SW480 (cell line): ENCODE measurements around the gene CYP24A1.

ENCODE experiments used
- DNase-seq: peaks from one replicate; pipeline ENCODE4 v3.0.0-alpha.2; 2016; ENCODE audit warnings: low spot score

Gene CYP24A1

DNA sequence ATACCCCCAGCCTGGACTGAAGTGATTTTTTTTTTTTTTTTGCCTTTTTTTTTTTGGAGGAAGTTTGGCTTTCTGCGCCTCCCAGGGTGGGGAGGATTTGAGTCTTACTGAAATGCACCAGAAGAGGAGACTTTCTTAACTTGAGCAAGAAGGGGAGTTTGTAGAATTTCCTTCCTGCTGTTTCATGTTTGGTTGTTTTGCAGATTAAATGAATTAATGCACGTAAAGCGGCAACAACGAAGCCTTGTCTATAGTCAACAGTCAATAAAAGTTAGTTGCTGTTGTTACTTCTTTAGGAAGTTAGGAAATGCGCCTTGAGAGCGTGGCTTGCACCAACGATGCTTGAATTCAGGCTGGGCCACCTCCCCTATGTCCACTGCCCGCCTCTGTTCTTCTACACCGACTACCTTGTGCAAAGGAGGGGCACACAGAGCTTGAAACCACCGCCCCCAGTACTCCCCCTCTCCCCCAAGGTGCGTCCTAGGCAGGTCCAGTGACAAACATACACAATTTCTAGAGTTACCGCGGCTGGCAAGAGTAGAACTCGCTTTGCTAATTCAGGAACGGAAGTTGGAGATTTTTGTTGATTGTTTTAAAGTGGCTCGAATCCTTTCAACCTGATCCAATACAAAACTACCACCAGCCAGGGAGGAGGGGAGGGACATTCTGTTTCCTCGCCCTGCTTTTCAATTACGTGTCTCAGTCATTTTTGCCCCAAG lies 830 bp upstream of the CYP24A1 start:
- no peak for DNase-seq

DNA sequence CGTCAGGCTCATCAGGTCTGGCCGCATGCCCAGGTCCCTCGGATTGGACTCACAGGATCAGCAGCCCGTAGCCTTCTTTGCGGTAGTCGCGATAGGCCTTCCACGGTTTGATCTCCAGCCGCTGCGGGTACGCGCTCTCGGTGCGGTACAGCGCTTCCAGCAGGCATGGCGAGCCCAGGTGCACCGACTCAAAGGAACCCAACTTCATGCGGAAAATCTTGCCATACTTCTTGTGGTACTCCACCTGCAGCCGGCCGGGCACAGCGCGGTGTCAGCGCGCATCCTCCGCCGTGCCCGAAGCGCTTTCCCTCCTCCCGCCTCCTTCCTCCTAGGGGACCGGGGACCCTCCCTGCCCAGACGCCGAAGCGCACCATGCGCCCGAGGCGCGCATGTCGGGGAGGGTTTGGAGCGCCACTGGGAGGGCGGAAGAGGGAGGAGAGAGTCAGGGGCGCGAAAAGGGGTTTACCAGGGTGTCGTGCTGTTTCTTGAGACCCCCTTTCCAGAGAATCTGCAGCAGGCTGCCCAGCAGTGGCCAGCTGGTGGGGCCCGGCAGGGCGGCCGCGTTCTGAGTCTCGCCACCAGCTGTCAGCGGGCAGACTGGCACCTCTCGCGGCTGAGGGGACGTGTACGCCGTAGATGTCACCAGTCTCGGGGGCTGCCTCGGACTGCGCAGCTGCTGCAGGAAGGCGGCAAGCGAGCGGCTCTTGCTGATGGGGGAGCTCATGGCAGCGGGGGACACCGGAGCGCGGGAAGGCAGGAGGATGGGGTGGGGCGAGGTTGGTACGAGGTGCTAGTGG lies 732 bp downstream of the CYP24A1 start:
- DNase-seq, result peak; percentile 63

GRCh38 chr20:54172532-54172855 lies 1.3 kb downstream of the CYP24A1 start:
- DNase-seq, result peak; percentile 76

DNA sequence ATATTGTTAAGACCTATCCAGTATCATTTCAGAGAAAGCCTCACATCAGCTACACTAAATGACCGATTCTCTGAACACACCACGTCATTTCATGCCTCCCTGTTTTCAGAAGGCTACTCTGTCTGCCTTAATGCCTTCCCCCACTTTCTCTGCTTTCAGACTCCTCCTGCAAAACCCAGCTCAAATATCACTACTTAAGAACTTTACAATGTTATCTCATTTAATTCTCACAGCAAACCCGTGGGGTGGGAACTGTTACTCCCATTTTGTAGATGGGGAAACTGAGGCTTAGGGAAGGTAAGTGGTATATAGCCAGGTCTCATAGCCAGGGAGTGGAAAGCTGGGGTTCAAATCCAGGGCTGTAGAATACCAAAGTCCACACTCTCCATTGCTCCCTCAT lies 2.8 kb downstream of the CYP24A1 start:
- no peak for DNase-seq

- no peak for DNase-seq
Observed at GRCh38 chr20:54170026-54170471, 3.7 kb downstream of the CYP24A1 start.

DNA sequence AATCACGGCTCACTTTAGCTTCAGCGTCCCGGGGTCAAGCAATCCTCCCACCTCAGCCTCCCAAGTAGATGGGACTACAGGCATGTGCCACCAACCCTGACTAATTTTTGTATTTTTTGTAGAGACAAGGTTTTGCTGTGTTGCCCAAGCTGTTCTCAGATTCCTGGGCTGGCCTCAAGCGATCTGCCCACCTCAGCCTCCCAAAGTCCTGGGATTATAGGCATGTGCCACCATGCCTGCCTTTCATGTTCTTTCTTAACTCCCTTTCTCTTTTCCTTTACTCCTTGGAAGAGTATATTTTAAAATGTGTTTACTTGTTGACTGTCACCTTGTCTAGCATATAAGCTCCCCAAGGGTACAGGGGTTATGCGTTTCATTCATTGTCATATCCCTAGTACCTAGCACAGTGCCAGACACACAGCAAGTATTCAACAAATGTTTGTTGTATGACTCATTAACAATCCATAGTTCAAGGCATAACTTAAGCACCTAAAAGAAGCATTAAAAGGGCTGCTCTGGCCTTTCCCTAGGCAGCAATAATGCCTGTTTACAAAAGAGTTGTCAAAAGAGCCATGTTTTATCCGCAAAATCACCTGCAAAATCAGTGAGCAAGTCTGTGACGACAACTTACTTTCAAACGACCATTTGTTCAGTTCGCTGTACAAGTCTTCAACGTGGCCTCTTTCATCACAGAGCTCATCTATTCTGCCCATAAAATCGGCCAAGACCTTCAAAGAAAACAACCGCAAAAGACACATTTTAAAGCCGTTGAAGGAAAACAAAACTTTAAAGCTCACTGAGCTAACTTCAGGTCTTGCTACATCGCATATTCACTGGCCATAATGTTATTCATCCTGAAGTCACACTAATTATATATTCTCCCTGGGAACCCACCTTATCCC lies 4.6 kb downstream of the CYP24A1 start:
- DNase-seq, result peak; percentile 42

DNA sequence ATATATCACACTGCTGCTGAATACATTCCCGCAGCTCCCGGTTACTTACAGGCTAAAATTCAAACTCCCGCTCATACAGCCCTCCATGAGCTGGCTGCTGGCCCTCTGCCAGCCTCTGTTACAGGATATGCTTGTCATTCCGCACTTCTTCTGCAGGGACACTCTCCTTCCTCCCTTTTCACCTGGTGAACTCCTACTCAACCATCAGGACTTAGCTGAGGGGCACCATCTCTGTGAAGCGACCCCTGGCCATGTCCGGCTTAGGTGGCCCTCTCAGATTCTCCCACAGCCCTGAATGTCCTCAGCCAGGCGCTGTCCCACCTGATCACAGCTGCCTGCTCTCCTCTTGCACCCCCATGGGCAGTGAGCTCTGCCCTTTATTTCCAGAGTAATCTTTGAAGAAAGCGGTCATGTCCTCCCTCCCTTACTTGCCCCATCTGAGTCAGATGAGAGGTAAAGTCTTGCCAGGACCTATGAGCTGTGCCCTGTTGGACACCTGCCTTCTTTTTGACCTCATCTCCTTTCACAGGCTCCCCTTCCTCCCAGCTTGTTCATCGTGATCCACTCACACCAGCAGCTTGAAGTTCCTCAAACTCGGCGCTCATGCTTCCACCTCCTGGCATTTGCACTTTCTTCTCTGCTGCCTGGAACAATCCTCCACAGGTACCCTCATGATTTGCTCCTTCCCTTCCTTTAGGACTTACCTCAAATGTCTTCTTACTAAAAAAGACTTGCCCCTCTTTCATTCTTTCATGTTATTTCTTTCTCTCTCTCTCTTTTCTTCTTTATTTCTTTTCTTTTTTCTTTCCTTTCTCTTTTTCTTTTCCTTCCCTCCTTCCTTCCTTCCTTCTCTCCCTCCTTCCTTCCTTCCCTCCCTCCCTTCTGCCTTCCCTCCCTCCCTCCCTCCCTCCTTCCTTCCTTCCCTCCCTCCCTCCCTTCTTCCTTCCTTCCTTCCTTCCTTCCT lies 5.6 kb downstream of the CYP24A1 start:
- peak; percentile 84 for DNase-seq

DNA sequence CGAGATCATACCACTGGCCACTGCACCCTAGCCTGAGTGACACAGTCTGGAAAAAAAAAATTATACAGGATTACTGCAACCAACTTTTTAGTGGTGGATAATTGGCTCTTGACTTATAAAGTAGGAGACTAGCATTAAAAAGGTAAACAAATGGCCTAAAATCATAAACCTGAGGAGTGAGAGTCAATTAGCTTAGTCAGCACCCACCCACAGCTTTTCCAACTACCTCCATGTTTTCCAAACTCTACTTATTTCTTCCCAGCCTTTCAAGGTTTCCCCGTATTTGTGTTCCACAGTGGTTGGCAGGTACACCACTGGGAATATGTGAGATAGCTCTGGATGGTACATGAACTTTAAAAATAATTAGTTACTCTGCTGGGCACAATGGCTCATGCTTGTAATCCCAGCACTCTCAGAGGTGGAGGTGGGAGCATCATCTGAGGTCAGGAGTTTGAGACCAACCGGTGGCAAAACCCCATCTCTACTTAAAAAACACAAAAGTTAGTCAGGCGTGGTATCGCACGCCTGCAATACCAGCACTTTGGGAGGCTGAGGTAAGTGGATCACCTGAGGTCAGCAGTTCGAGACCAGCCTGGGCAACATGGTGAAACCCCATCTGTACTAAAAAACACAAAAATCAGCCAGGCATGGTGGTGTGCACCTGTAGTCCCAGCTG lies 6.7 kb downstream of the CYP24A1 start:
- no peak for DNase-seq

GRCh38 chr20:54165803-54166202 lies 8.0 kb downstream of the CYP24A1 start:
- no peak for DNase-seq

DNA sequence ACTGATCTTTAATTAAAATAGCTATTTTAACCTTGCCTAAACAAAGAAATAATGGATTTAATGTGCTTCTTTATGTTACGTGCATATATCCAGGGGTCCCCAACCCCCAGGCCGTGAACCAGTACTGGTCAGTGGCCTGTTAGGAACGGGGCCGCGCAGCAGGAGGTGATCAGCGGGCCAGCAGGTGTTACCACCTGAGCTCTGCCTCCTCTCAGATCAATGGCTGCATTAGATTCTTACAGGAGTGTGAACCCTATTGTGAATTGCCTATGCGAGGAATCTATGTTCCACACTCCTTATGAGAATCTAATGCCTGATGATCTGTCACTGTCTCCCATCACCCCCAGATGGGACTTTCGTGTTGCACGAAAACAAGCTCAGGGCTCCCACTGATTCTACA lies 8.8 kb downstream of the CYP24A1 start:
- DNase-seq, result no peak

- DNase-seq, result no peak
Observed at GRCh38 chr20:54163402-54163801, 10.4 kb downstream of the CYP24A1 start.

DNA sequence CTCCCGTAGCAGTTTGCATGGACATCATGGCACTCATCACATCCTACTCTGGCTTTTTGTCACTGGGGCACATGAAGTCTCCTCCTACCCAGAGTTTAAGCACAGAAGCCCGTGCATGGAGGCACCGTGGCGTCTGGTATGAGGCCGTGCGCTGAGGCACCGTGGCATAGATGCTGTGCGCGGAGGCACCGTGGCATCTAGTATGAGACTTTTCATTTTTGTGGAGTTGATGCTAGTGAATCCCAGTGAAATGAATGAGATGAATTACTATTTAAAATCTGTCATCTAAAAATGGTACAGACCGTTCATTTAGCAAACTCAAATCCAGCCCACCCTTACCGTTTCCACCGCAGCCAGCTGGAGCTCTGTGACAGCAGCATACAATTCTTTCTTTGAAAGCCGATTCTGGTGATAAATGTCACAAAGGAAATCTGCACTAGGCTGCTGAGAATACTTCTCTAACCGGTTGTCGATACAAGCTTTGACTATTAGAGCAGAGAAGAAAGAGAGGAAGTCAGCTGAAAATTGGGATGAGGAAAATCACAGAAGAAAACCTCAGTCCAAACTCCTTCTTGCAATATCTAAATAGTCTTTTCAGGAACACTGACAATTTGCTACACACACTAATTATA lies 11.3 kb downstream of the CYP24A1 start:
- DNase-seq, result no peak

- no peak for DNase-seq
Observed at GRCh38 chr20:54161821-54162149, 12.0 kb downstream of the CYP24A1 start.

GRCh38 chr20:54161008-54161820 lies 12.6 kb downstream of the CYP24A1 start:
- DNase-seq, result no peak

DNA sequence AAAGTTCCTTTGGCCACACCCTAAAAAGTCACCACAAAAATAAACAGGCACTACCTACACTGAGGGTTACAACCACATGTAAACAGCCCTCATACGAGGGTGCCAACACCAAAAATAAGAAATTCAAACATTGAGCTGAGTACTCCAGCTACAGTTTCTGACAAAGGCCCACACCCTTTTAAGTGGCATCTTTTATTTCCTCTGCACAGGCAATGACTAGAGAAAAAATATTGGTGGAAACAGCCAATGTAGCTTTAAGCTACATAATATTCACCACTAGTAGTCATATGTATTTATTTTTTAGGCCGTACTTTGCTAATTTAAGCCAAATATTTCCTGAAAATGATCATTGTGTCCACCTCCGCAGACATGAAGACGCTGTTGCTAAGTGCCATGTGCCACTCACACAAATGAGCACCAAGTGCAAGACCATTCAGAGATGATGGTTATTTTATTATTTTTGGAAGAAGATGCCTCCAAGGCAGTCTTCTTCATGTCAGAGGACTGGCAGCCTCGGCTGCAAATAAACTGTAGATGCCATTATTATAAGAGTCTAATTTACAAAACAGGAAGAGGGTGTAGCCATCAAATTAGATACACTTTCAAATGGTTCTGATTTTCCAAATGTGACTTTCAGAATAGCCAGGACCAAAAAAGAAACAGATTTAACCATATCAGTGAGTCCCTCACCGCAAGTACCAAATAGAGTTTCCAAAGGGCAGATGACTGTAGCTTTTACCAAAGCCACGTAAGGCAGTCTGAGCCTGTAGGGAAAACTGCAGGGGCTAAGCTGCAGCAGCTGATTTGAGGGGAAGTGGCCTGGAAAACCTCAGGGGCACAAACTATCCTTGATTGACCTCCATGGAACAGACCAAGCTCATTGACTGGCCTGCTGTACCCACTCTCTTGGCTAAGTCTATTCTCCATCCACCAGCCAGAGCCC lies 13.4 kb downstream of the CYP24A1 start:
- no peak for DNase-seq

GRCh38 chr20:54158856-54159418 lies 14.8 kb downstream of the CYP24A1 start:
- no peak for DNase-seq

DNA sequence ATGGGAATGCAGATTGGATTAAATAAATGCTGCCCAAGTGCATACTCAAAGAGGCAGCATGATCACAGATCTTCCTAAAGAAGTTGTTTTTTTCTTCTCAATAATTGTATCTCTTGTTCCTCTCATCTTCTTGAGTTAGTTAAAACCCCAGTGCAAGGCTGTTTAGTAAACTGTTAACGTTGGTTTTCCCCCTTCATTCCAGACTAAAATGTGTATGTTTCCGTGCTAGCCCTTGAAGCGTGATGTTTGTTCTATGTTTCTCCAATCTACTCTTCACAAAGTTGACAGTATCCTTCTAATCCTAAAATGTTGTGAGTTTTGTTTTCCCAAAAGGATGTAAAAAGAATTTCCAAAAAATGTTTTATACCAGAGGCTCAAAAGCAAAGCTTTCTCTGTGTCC lies 15.6 kb downstream of the CYP24A1 start:
- DNase-seq, result no peak
